Endothelial cell of umbilical vein (primary cell): ENCODE data around the gene SLAMF8. TPM values are rescaled to one million over a fixed set of nuclear protein-coding genes. Genes with fewer than 3 reads are reported as not detected.

ENCODE experiments used
- BruUV-seq: library from RNA; stranded (reverse); fragments of 400-500 nt; replicated peaks from 2 replicates; lab custom pipeline; 2021; lab: Mats Ljungman, UMichigan
- CTCF ChIA-PET: fragments of 300-600, 350-600 bp; sonication (Branson Sonifier 250); formaldehyde crosslinking; loops from one replicate; lab custom pipeline; 2021; ENCODE audit warnings: antibody characterized with exemption, inconsistent platforms; lab: Charles Lee
- POLR2A ChIA-PET: fragments of 300-600, 350-600 bp; sonication (Branson Sonifier 250); formaldehyde crosslinking; loops from one replicate; lab custom pipeline; 2021; ENCODE audit warnings: antibody characterized with exemption, inconsistent platforms; lab: Charles Lee
- DNase-seq: peaks from one replicate; pipeline ENCODE4 v3.0.0-alpha.2; 2011; ENCODE audit warnings: low read depth, low spot score
- FAIRE-seq: peaks from 2 replicates; lab custom pipeline; 2011; peaks lifted over from hg19 to GRCh38; lab: Jason Lieb, UNC
- H2AFZ ChIP-seq: 2 replicates; pipeline ENCODE4 v1.6.0; 2012; ENCODE audit warnings: low read depth, low read length, control low read depth, inconsistent platforms
- H3K27ac ChIP-seq: 2 replicates; pipeline ENCODE4 v1.5.1; 2011; ENCODE audit warnings: low read depth, mild to moderate bottlenecking, control low read depth, low read length, moderate library complexity; ENCODE audit not compliant: insufficient read depth
- H3K27me3 ChIP-seq, 2 experiments: 2 replicates each; pipeline versions ENCODE4 v1.6.0 to v1.6.1; 2011; ENCODE audit warnings: low read length in 2 of 2, mixed read lengths in 1 of 2; ENCODE audit not compliant: control insufficient read depth in 2 of 2, insufficient read depth in 2 of 2
- H3K36me3 ChIP-seq, 2 experiments: 2 replicates in 1 of 2; 3 replicates in 1 of 2; pipeline ENCODE4 v1.5.1; 2011; ENCODE audit warnings: low read length in 2 of 2, mild to moderate bottlenecking in 1 of 2, moderate library complexity in 1 of 2; ENCODE audit not compliant: control insufficient read depth in 2 of 2, insufficient read depth in 2 of 2; ENCODE audit errors: extremely low read depth in 1 of 2
- H3K4me1 ChIP-seq: 3 replicates; pipeline ENCODE4 v1.5.1; 2011; ENCODE audit warnings: mild to moderate bottlenecking, low read length; ENCODE audit not compliant: control insufficient read depth, insufficient read depth; ENCODE audit errors: extremely low read depth
- H3K4me2 ChIP-seq: 2 replicates; pipeline ENCODE4 v1.6.1; 2011; ENCODE audit warnings: low read length, control low read depth, mixed read lengths; ENCODE audit not compliant: insufficient read depth
- H3K4me3 ChIP-seq, 3 experiments: fragments of 200-600 bp in 1 of 3; sonication (generic), shearing (Covaris generic) in 1 of 3; replicated peaks in 1 of 3; 2 replicates each; pipeline ENCODE4 v1.5.1; 2011 to 2016; ENCODE audit warnings: control low read depth in 3 of 3, low read length in 3 of 3, mild to moderate bottlenecking in 2 of 3, inconsistent platforms in 1 of 3, low read depth in 1 of 3, moderate library complexity in 1 of 3; ENCODE audit not compliant: insufficient read depth in 1 of 3
- H3K79me2 ChIP-seq: 2 replicates; pipeline ENCODE4 v1.6.0; 2012; ENCODE audit warnings: low read length, inconsistent platforms; ENCODE audit not compliant: control insufficient read depth, insufficient read depth
- H3K9ac ChIP-seq: replicated peaks from 2 replicates; pipeline ENCODE3; 2011; ENCODE audit warnings: low read length, control low read depth; ENCODE audit not compliant: insufficient read depth; ENCODE audit errors: extremely low read depth
- H3K9me1 ChIP-seq: replicated peaks from 3 replicates; pipeline ENCODE4 v1.6.0; 2011; ENCODE audit warnings: mild to moderate bottlenecking, low read length; ENCODE audit not compliant: control insufficient read depth, insufficient read depth; ENCODE audit errors: extremely low read depth
- H3K9me3 ChIP-seq: replicated peaks from 2 replicates; pipeline ENCODE4 v1.5.1; 2012; ENCODE audit warnings: low read length, inconsistent platforms; ENCODE audit not compliant: control insufficient read depth, insufficient read depth
- H4K20me1 ChIP-seq: replicated peaks from 2 replicates; pipeline ENCODE3; 2011; ENCODE audit warnings: mild to moderate bottlenecking, low read length; ENCODE audit not compliant: control insufficient read depth, insufficient read depth; ENCODE audit errors: extremely low read depth
- CTCF ChIP-seq, 2 donors: IDR thresholded peaks; 1 replicate in 1 of 2; 2 replicates in 1 of 2; pipeline ENCODE4 v1.5.1; 2011; ENCODE audit warnings: low read length in 2 of 2, mild to moderate bottlenecking in 2 of 2, moderate library complexity in 2 of 2, control low read depth in 1 of 2, inconsistent platforms in 1 of 2, low read depth in 1 of 2; ENCODE audit not compliant: insufficient read depth in 1 of 2; ENCODE audit errors: extremely low read depth in 1 of 2
- EZH2 ChIP-seq: IDR thresholded peaks from 2 replicates; pipeline ENCODE4 v1.6.1; 2012; ENCODE audit warnings: borderline replicate concordance, low read depth, mild to moderate bottlenecking, moderate library complexity, low read length, inconsistent platforms; ENCODE audit not compliant: severe bottlenecking
- FOS ChIP-seq: IDR thresholded peaks from 2 replicates; pipeline ENCODE4 v1.6.1; 2011; ENCODE audit warnings: mild to moderate bottlenecking, low read length, moderate library complexity, borderline replicate concordance; ENCODE audit not compliant: insufficient read depth
- GATA2 ChIP-seq: IDR thresholded peaks from 2 replicates; pipeline ENCODE4 v1.7.0; 2011; ENCODE audit warnings: low read depth, mild to moderate bottlenecking, moderate library complexity, mixed read lengths, low read length; ENCODE audit not compliant: insufficient read length, insufficient read depth
- JUN ChIP-seq: IDR thresholded peaks from 2 replicates; pipeline ENCODE4 v1.6.1; 2011; ENCODE audit warnings: borderline replicate concordance, low read depth; ENCODE audit not compliant: insufficient read length, insufficient read depth
- MAX ChIP-seq: IDR thresholded peaks from 2 replicates; pipeline ENCODE4 v1.6.1; 2011; ENCODE audit not compliant: insufficient read depth, insufficient read length
- MYC ChIP-seq: IDR thresholded peaks from one replicate; pipeline ENCODE4 v1.6.1; 2011; ENCODE audit warnings: mild to moderate bottlenecking, low read depth, low read length
- POLR2A ChIP-seq: IDR thresholded peaks from 2 replicates; pipeline ENCODE4 v1.6.1; 2012; ENCODE audit warnings: low read depth, mild to moderate bottlenecking, control low read depth, low read length
- POLR2AphosphoS5 ChIP-seq: IDR thresholded peaks from 2 replicates; pipeline ENCODE4 v1.6.1; 2012; ENCODE audit warnings: low read depth, mild to moderate bottlenecking, control low read depth, low read length, moderate library complexity; ENCODE audit not compliant: insufficient read depth
- dilution Hi-C: fragments of 300-500 bp; cut with MboI; formaldehyde crosslinking; loops from one replicate; pipeline ENCODE4 v1.15.0; 2019; ENCODE audit warnings: low sequenced_read_pairs; ENCODE audit not compliant: extremely low pct_ligation_motif_present
- intact Hi-C: fragments of 100-400 bp; cut with micrococcal nuclease; formaldehyde crosslinking; loops from one replicate; pipeline ENCODE4 v1.10.0; 2022
- polyA plus RNA-seq, 4 experiments: library from polyadenylated mRNA; depleted of rRNA in 3 of 4; stranded (reverse) in 3 of 4; unstranded in 1 of 4; fragments of >200 nt; gene quantifications; 2 replicates each; pipeline versions ENCODE4 v1.2.1 to v1.2.3, GENCODE V29; 2011 to 2012; ENCODE audit warnings: missing spikeins in 1 of 4
- total RNA-seq: library from RNA; stranded (reverse); gene quantifications from 2 replicates; pipeline ENCODE4 v1.2.3, GENCODE V29; 2021

Gene SLAMF8
- total and polyA plus RNA-seq, 2 donors (not counting 3 experiments of a cell fraction or from before 2014, with no cell fraction given) = not detected

DNA sequence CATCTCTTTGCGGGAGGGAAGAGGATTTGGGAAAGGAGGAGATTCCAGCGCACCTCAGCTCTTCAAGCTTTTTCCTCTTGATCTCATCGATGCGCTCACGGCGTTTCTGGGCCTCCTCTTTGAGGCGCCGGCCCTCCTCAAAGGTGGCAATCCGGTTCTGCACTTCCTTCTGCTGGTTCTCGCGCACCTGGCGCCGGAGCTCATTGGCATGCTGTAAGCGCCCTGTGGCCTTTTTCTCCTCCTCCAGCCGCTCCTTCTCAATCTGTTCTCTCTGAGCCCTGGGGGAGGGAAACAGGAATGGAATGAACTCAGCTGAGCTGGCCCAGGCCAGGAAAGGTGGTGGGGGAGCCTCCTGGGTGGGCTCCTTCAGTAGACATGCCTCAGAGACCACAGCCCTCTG is 46.2 kb downstream of the SLAMF8 start:
- H3K27ac ChIP-seq = no peak overlapping the region
- no peaks in the 10 kb centered on the region for H3K9me1 ChIP-seq
- H3K4me3 ChIP-seq = no peak overlapping the region
- FAIRE-seq (no peak), DNase-seq (no peak)
- no peak overlapping the region for H2AFZ ChIP-seq
- BruUV-seq = no TSS peak
- CTCF ChIA-PET = interaction anchor here (0.8 to 1.1 kb wide), 3 partner anchors 43 to 675 kb away, joined by 3 read pairs; no protein-coding TSS in a partner anchor
- no peaks in the 10 kb centered on the region for H3K27me3 ChIP-seq
- dilution Hi-C loops = no loop called here
- intact Hi-C loops = no loop called here
- no peaks in the 10 kb centered on the region for H3K36me3 ChIP-seq
- POLR2A ChIA-PET = no interaction called here
- H3K79me2 ChIP-seq = no peaks in the 10 kb centered on the region
- H3K4me1 ChIP-seq = no peaks in the 10 kb centered on the region
- H4K20me1 ChIP-seq = no peaks in the 10 kb centered on the region
- H3K9ac ChIP-seq = no peak overlapping the region
- no peaks in the 10 kb centered on the region for H3K9me3 ChIP-seq
- no peak for TF ChIP-seq FOS
- no peak overlapping the region for H3K4me2 ChIP-seq

GRCh38 chr1:159873530-159874143 is 47.0 kb downstream of the SLAMF8 start:
- H2AFZ ChIP-seq = no peak overlapping the region
- DNase-seq = no peak
- H3K9me1 ChIP-seq = no peaks in the 10 kb centered on the region
- H3K4me2 ChIP-seq = no peak overlapping the region
- intact Hi-C loops = no loop called here
- dilution Hi-C loops = no loop called here
- no peaks in the 10 kb centered on the region for H3K36me3 ChIP-seq
- H3K4me3 ChIP-seq = no peak overlapping the region
- FAIRE-seq = no peak
- H3K27ac ChIP-seq = no peak overlapping the region
- no peak for TF ChIP-seq MAX
- TF ChIP-seq GATA2 = no peak
- TF ChIP-seq POLR2A = no peak
- TF ChIP-seq FOS = no peak
- TF ChIP-seq JUN = no peak
- no peak for TF ChIP-seq POLR2AphosphoS5
- TF ChIP-seq EZH2 = no peak
- no peak for TF ChIP-seq CTCF (IDR thresholded peaks at IDR 0.05; ENCODE audit: extremely low read depth in 1 of 2, insufficient read depth in 1 of 2, low read depth in 1 of 2, low read length in 2 of 2)
- no peak for TF ChIP-seq MYC
- ChIA-PET CTCF (interaction anchor here (0.8 to 1.5 kb wide), 8 partner anchors 15 to 660 kb away, joined by 3 to 5 read pairs (median 3); no protein-coding TSS in a partner anchor), POLR2A (no interaction called here)
- no TSS peak for BruUV-seq
- no peaks in the 10 kb centered on the region for H4K20me1 ChIP-seq
- H3K79me2 ChIP-seq = no peaks in the 10 kb centered on the region
- H3K4me1 ChIP-seq = no peaks in the 10 kb centered on the region
- no peaks in the 10 kb centered on the region for H3K27me3 ChIP-seq
- no peak overlapping the region for H3K9ac ChIP-seq
- H3K9me3 ChIP-seq = no peaks in the 10 kb centered on the region
